Fibroblast of lung (primary cell): ENCODE measurements around the gene IDUA. TPM values are rescaled to one million over a fixed set of nuclear protein-coding genes. Genes with fewer than 3 reads are reported as not detected.

Source experiments
- DNase-seq, 2 donors: peaks; one replicate each; pipeline versions ENCODE4 v3.0.0 to v3.0.0-alpha.2; 2010; ENCODE audit warnings: low read depth in 2 of 2
- H2AFZ ChIP-seq: 2 replicates; pipeline ENCODE4 v1.5.1; 2012; ENCODE audit warnings: low read length, control low read depth, inconsistent platforms
- H3K27ac ChIP-seq: 2 replicates; pipeline ENCODE4 v1.5.1; 2011; ENCODE audit warnings: low read length, control low read depth; ENCODE audit not compliant: insufficient read depth
- H3K27me3 ChIP-seq: 2 replicates; pipeline ENCODE4 v1.5.1; 2011; ENCODE audit warnings: mild to moderate bottlenecking, low read length; ENCODE audit not compliant: control insufficient read depth, insufficient read depth
- H3K36me3 ChIP-seq: 2 replicates; pipeline ENCODE4 v1.5.1; 2011; ENCODE audit warnings: low read length; ENCODE audit not compliant: control insufficient read depth, insufficient read depth
- H3K4me1 ChIP-seq: 2 replicates; pipeline ENCODE4 v1.5.1; 2011; ENCODE audit warnings: low read length; ENCODE audit not compliant: control insufficient read depth, insufficient read depth; ENCODE audit errors: extremely low read depth
- H3K4me2 ChIP-seq: 2 replicates; pipeline ENCODE4 v1.5.1; 2011; ENCODE audit warnings: low read length, control low read depth; ENCODE audit not compliant: insufficient read depth; ENCODE audit errors: extremely low read depth
- H3K4me3 ChIP-seq, 4 experiments: fragments of 200-600 bp in 1 of 4; sonication (generic) in 1 of 4; replicated peaks in 1 of 4; 2 replicates each; pipeline ENCODE4 v1.5.1; 2011 to 2016; ENCODE audit warnings: low read length in 4 of 4, low read depth in 3 of 4, mild to moderate bottlenecking in 3 of 4, control low read depth in 2 of 4, inconsistent platforms in 1 of 4, mixed read lengths in 1 of 4; ENCODE audit not compliant: insufficient read depth in 1 of 4; ENCODE audit errors: control extremely low read depth in 1 of 4
- H3K79me2 ChIP-seq: 2 replicates; pipeline ENCODE4 v1.5.1; 2012; ENCODE audit warnings: mild to moderate bottlenecking, low read length, inconsistent platforms; ENCODE audit not compliant: control insufficient read depth, insufficient read depth
- H3K9ac ChIP-seq: 2 replicates; pipeline ENCODE4 v1.5.1; 2011; ENCODE audit warnings: mild to moderate bottlenecking, low read length, control low read depth; ENCODE audit not compliant: insufficient read depth
- H3K9me3 ChIP-seq: 2 replicates; pipeline ENCODE4 v1.5.1; 2012; ENCODE audit warnings: low read depth, low read length; ENCODE audit not compliant: control insufficient read depth, insufficient read depth
- H4K20me1 ChIP-seq: 2 replicates; pipeline ENCODE4 v1.5.1; 2011; ENCODE audit warnings: low read length; ENCODE audit not compliant: control insufficient read depth, insufficient read depth; ENCODE audit errors: extremely low read depth
- CTCF ChIP-seq, 2 donors: IDR thresholded peaks in 1 of 2; conservative IDR thresholded peaks in 1 of 2; 1 replicate in 1 of 2; 2 replicates in 1 of 2; pipeline ENCODE4 v1.5.1; 2011 to 2012; ENCODE audit warnings: low read length in 2 of 2, control low read depth in 1 of 2, inconsistent platforms in 1 of 2, low read depth in 1 of 2, mild to moderate bottlenecking in 1 of 2
- EZH2 ChIP-seq: IDR thresholded peaks from 2 replicates; pipeline ENCODE4 v1.5.1; 2012; ENCODE audit warnings: low read length, control low read depth, mild to moderate bottlenecking; ENCODE audit errors: missing control alignments
- polyA plus RNA-seq, 2 donors: library from polyadenylated mRNA; depleted of rRNA in 1 of 2; stranded (reverse) in 1 of 2; unstranded in 1 of 2; fragments of >200 nt; gene quantifications; 2 replicates each; pipeline ENCODE4 v1.2.1, GENCODE V29; 2011 to 2012; ENCODE audit warnings: missing spikeins in 1 of 2
- total RNA-seq: library from RNA; depleted of rRNA; stranded (reverse); fragments of >200 nt; gene quantifications from 2 replicates; pipeline ENCODE4 v1.2.1, GENCODE V29; 2014

Gene IDUA
- total and polyA plus RNA-seq, 2 donors (not counting 1 experiment from before 2014, with no cell fraction given): 3.1 to 11.1 TPM

- Histone ChIP-seq H4K20me1 (no peaks in the 10 kb centered on the region), H2AFZ (no peak overlapping the region), H3K9ac (no peak overlapping the region), H3K27me3 (no peaks in the 10 kb centered on the region), H3K4me3 (no peak overlapping the region), H3K36me3 (peaks cover 2% of the 10 kb centered on the region), H3K4me1 (no peaks in the 10 kb centered on the region), H3K79me2 (no peaks in the 10 kb centered on the region), H3K4me2 (no peak overlapping the region), H3K27ac (no peak overlapping the region), H3K9me3 (no peaks in the 10 kb centered on the region)
- no peak for DNase-seq
- no peak for TF ChIP-seq EZH2
- TF ChIP-seq CTCF (conservative IDR thresholded peaks at IDR 0.05 in 1 of 2, IDR thresholded peaks at IDR 0.05 in 1 of 2; ENCODE audit: low read depth in 1 of 2, low read length in 2 of 2): no peak
Measured at GRCh38 chr4:1021386-1022050, 34.7 kb downstream of the IDUA start.

- Histone ChIP-seq H3K4me1 (no peaks in the 10 kb centered on the region), H3K9me3 (no peaks in the 10 kb centered on the region), H3K27me3 (no peaks in the 10 kb centered on the region), H2AFZ (no peak overlapping the region), H3K4me2 (no peak overlapping the region), H4K20me1 (no peaks in the 10 kb centered on the region), H3K36me3 (peaks cover 2% of the 10 kb centered on the region), H3K27ac (no peak overlapping the region), H3K4me3 (no peak overlapping the region), H3K9ac (no peak overlapping the region), H3K79me2 (no peaks in the 10 kb centered on the region)
- no peak for DNase-seq
- no peak for TF ChIP-seq CTCF (conservative IDR thresholded peaks at IDR 0.05 in 1 of 2, IDR thresholded peaks at IDR 0.05 in 1 of 2; ENCODE audit: low read depth in 1 of 2, low read length in 2 of 2)
- no peak for TF ChIP-seq EZH2
Measured at GRCh38 chr4:1022051-1022738, 35.4 kb downstream of the IDUA start.

- TF ChIP-seq EZH2: no peak
- no peak for TF ChIP-seq CTCF (conservative IDR thresholded peaks at IDR 0.05 in 1 of 2, IDR thresholded peaks at IDR 0.05 in 1 of 2; ENCODE audit: low read depth in 1 of 2, low read length in 2 of 2)
- Histone ChIP-seq H3K4me1 (no peaks in the 10 kb centered on the region), H3K4me3 (no peak overlapping the region)
Measured at GRCh38 chr4:1022739-1023066, 35.9 kb downstream of the IDUA start.

More at GRCh38 chr4:1022739-1023066, 35.9 kb downstream of the IDUA start:
- no peak for DNase-seq
- Histone ChIP-seq H2AFZ (no peak overlapping the region), H3K9ac (no peak overlapping the region), H3K27ac (no peak overlapping the region), H3K27me3 (no peaks in the 10 kb centered on the region), H3K4me2 (no peak overlapping the region), H3K9me3 (no peaks in the 10 kb centered on the region), H4K20me1 (no peaks in the 10 kb centered on the region), H3K36me3 (peaks cover 2% of the 10 kb centered on the region), H3K79me2 (no peaks in the 10 kb centered on the region)
